ENCODE results near the gene RXRA.
A peak's percentile ranks its signal among the peaks of the same experiment; 100 is the strongest.

The RXRA gene

GRCh38 chr9:134373953-134374300 is 47.7 kb downstream of the RXRA start:
- CTCF ChIA-PET, result interaction anchor here (1.7 kb wide), 2 partner anchors 10 to 12 kb away, joined by 3 to 5 read pairs; no protein-coding TSS in a partner anchor
- Histone ChIP-seq H3K36me3 (ENCODE audit: control insufficient read depth in 4 of 4, insufficient read depth in 4 of 4, low read length in 3 of 4) (peaks cover 0 to 2% (median 0%) of the 10 kb centered on the region in 4 experiments), H3K27me3 (replicated peaks in 2 of 5; ENCODE audit: control insufficient read depth in 4 of 5, insufficient read depth in 5 of 5, low read length in 4 of 5) (no peaks in the 10 kb centered on the region), H3K4me1 (ENCODE audit: control extremely low read depth in 1 of 4, control insufficient read depth in 4 of 4, insufficient read depth in 4 of 4, low read length in 3 of 4) (peaks cover 0 to 89% (median 59%) of the 10 kb centered on the region in 4 experiments), H3K4me3 (ENCODE audit: control insufficient read depth in 1 of 7, extremely low read depth in 1 of 7, insufficient read depth in 4 of 7, low read depth in 2 of 7, low read length in 6 of 7) (no peak overlapping the region), H3K27ac (ENCODE audit: insufficient read depth in 1 of 2, low read depth in 1 of 2, low read length in 2 of 2, poor library complexity in 1 of 2, severe bottlenecking in 2 of 2) (no peak overlapping the region), H3K9me3 (ENCODE audit: control extremely low read depth in 1 of 5, control insufficient read depth in 4 of 5, insufficient read depth in 2 of 5, low read depth in 1 of 5, low read length in 4 of 5) (no peaks in the 10 kb centered on the region)
- 96% methylated on average over 17 of the region's 17 CpGs for WGBS (ENCODE audit: insufficient coverage)
- no peak for DNase-seq
- POLR2A ChIA-PET, result no interaction called here

- WGBS (ENCODE audit: insufficient coverage), result 96% methylated on average over 16 of the region's 21 CpGs
- CTCF ChIA-PET, result interaction anchor here (1.7 kb wide), 2 partner anchors 9 to 13 kb away, joined by 3 to 5 read pairs; no protein-coding TSS in a partner anchor
- Histone ChIP-seq H3K4me1 (ENCODE audit: control extremely low read depth in 1 of 4, control insufficient read depth in 4 of 4, insufficient read depth in 4 of 4, low read length in 3 of 4) (peaks cover 0 to 88% (median 61%) of the 10 kb centered on the region in 4 experiments), H3K4me3 (ENCODE audit: control insufficient read depth in 1 of 7, extremely low read depth in 1 of 7, insufficient read depth in 4 of 7, low read depth in 2 of 7, low read length in 6 of 7) (no peak overlapping the region), H3K27me3 (replicated peaks in 2 of 5; ENCODE audit: control insufficient read depth in 4 of 5, insufficient read depth in 5 of 5, low read length in 4 of 5) (no peaks in the 10 kb centered on the region), H3K27ac (ENCODE audit: insufficient read depth in 1 of 2, low read depth in 1 of 2, low read length in 2 of 2, poor library complexity in 1 of 2, severe bottlenecking in 2 of 2) (no peak overlapping the region), H3K36me3 (ENCODE audit: control insufficient read depth in 4 of 4, insufficient read depth in 4 of 4, low read length in 3 of 4) (peaks cover 0 to 2% (median 0%) of the 10 kb centered on the region in 4 experiments), H3K9me3 (ENCODE audit: control extremely low read depth in 1 of 5, control insufficient read depth in 4 of 5, insufficient read depth in 2 of 5, low read depth in 1 of 5, low read length in 4 of 5) (no peaks in the 10 kb centered on the region)
- no peak for DNase-seq
- POLR2A ChIA-PET, result no interaction called here
Observed at GRCh38 chr9:134374301-134375010, 48.2 kb downstream of the RXRA start.

GRCh38 chr9:134375011-134375390 is 48.7 kb downstream of the RXRA start:
- H3K36me3 ChIP-seq (ENCODE audit: control insufficient read depth in 4 of 4, insufficient read depth in 4 of 4, low read length in 3 of 4), result peaks cover 0 to 2% (median 0%) of the 10 kb centered on the region in 4 experiments
- H3K27ac ChIP-seq (ENCODE audit: insufficient read depth in 1 of 2, low read depth in 1 of 2, low read length in 2 of 2, poor library complexity in 1 of 2, severe bottlenecking in 2 of 2), result no peak overlapping the region
- H3K9me3 ChIP-seq (ENCODE audit: control extremely low read depth in 1 of 5, control insufficient read depth in 4 of 5, insufficient read depth in 2 of 5, low read depth in 1 of 5, low read length in 4 of 5), result no peaks in the 10 kb centered on the region
- ChIA-PET POLR2A (no interaction called here), CTCF (interaction anchor here (1.0 to 1.7 kb wide), 2 partner anchors 9 to 13 kb away, joined by 3 read pairs; no protein-coding TSS in a partner anchor)
- WGBS (ENCODE audit: insufficient coverage), result 69% methylated on average over 6 of the region's 6 CpGs
- H3K27me3 ChIP-seq (replicated peaks in 2 of 5; ENCODE audit: control insufficient read depth in 4 of 5, insufficient read depth in 5 of 5, low read length in 4 of 5), result no peaks in the 10 kb centered on the region
- DNase-seq, result no peak
- no peak overlapping the region for H3K4me3 ChIP-seq (ENCODE audit: control insufficient read depth in 1 of 7, extremely low read depth in 1 of 7, insufficient read depth in 4 of 7, low read depth in 2 of 7, low read length in 6 of 7)
- H3K4me1 ChIP-seq (ENCODE audit: control extremely low read depth in 1 of 4, control insufficient read depth in 4 of 4, insufficient read depth in 4 of 4, low read length in 3 of 4), result peaks cover 0 to 89% (median 61%) of the 10 kb centered on the region in 4 experiments

GRCh38 chr9:134375430-134376385 is 49.5 kb downstream of the RXRA start:
- H3K4me1 ChIP-seq (ENCODE audit: control extremely low read depth in 1 of 4, control insufficient read depth in 4 of 4, insufficient read depth in 4 of 4, low read length in 3 of 4), result peaks cover 0 to 89% (median 64%) of the 10 kb centered on the region in 4 experiments
- H3K9me3 ChIP-seq (ENCODE audit: control extremely low read depth in 1 of 5, control insufficient read depth in 4 of 5, insufficient read depth in 2 of 5, low read depth in 1 of 5, low read length in 4 of 5), result no peaks in the 10 kb centered on the region
- POLR2A ChIA-PET, result interaction anchor here (0.7 to 1.0 kb wide), 2 partner anchors 20 to 45 kb away, joined by 3 to 4 read pairs; no protein-coding TSS in a partner anchor
- CTCF ChIA-PET, result interaction anchor here (0.6 to 2.9 kb wide), 7 partner anchors 8 to 32 kb away, joined by 3 to 12 read pairs (median 3); no protein-coding TSS in a partner anchor
- DNase-seq, result peak in 2 of 3 donors; percentile 53 to 69
- no peak overlapping the region for H3K27ac ChIP-seq (ENCODE audit: insufficient read depth in 1 of 2, low read depth in 1 of 2, low read length in 2 of 2, poor library complexity in 1 of 2, severe bottlenecking in 2 of 2)
- no peaks in the 10 kb centered on the region for H3K27me3 ChIP-seq (replicated peaks in 2 of 5; ENCODE audit: control insufficient read depth in 4 of 5, insufficient read depth in 5 of 5, low read length in 4 of 5)
- peak overlapping the region in 2 of 7 experiments; percentile 4 to 16 for H3K4me3 ChIP-seq (ENCODE audit: control insufficient read depth in 1 of 7, extremely low read depth in 1 of 7, insufficient read depth in 4 of 7, low read depth in 2 of 7, low read length in 6 of 7)
- H3K36me3 ChIP-seq (ENCODE audit: control insufficient read depth in 4 of 4, insufficient read depth in 4 of 4, low read length in 3 of 4), result peaks cover 0 to 2% (median 0%) of the 10 kb centered on the region in 4 experiments
- 50% methylated on average over 20 of the region's 38 CpGs for whole genome bisulfite sequencing (ENCODE audit: insufficient coverage)

GRCh38 chr9:134376386-134377142 is 50.3 kb downstream of the RXRA start:
- peaks cover 0 to 89% (median 72%) of the 10 kb centered on the region in 4 experiments for H3K4me1 ChIP-seq (ENCODE audit: control extremely low read depth in 1 of 4, control insufficient read depth in 4 of 4, insufficient read depth in 4 of 4, low read length in 3 of 4)

GRCh38 chr9:134377143-134377484 is 50.9 kb downstream of the RXRA start:
- Histone ChIP-seq H3K27me3 (replicated peaks in 2 of 5; ENCODE audit: control insufficient read depth in 4 of 5, insufficient read depth in 5 of 5, low read length in 4 of 5) (no peaks in the 10 kb centered on the region), H3K4me3 (ENCODE audit: control insufficient read depth in 1 of 7, extremely low read depth in 1 of 7, insufficient read depth in 4 of 7, low read depth in 2 of 7, low read length in 6 of 7) (no peak overlapping the region), H3K27ac (ENCODE audit: insufficient read depth in 1 of 2, low read depth in 1 of 2, low read length in 2 of 2, poor library complexity in 1 of 2, severe bottlenecking in 2 of 2) (no peak overlapping the region), H3K4me1 (ENCODE audit: control extremely low read depth in 1 of 4, control insufficient read depth in 4 of 4, insufficient read depth in 4 of 4, low read length in 3 of 4) (peaks cover 0 to 89% (median 76%) of the 10 kb centered on the region in 4 experiments), H3K9me3 (ENCODE audit: control extremely low read depth in 1 of 5, control insufficient read depth in 4 of 5, insufficient read depth in 2 of 5, low read depth in 1 of 5, low read length in 4 of 5) (no peaks in the 10 kb centered on the region), H3K36me3 (ENCODE audit: control insufficient read depth in 4 of 4, insufficient read depth in 4 of 4, low read length in 3 of 4) (peaks cover 0 to 2% (median 0%) of the 10 kb centered on the region in 4 experiments)
- no peak for DNase-seq
- 81% methylated on average over 4 of the region's 8 CpGs for WGBS (ENCODE audit: insufficient coverage)
- ChIA-PET POLR2A (no interaction called here), CTCF (interaction anchor here (1.1 to 2.9 kb wide), 8 partner anchors 12 to 206 kb away, joined by 3 to 12 read pairs (median 4); no protein-coding TSS in a partner anchor)

More at GRCh38 chr9:134376386-134377142, 50.3 kb downstream of the RXRA start:
- H3K27ac ChIP-seq (ENCODE audit: insufficient read depth in 1 of 2, low read depth in 1 of 2, low read length in 2 of 2, poor library complexity in 1 of 2, severe bottlenecking in 2 of 2), result no peak overlapping the region
- DNase-seq, result no peak
- 87% methylated on average over 13 of the region's 27 CpGs for WGBS (ENCODE audit: insufficient coverage)
- peak overlapping the region in 1 of 7 experiments; percentile 16 for H3K4me3 ChIP-seq (ENCODE audit: control insufficient read depth in 1 of 7, extremely low read depth in 1 of 7, insufficient read depth in 4 of 7, low read depth in 2 of 7, low read length in 6 of 7)
- POLR2A ChIA-PET, result interaction anchor here (0.7 to 1.0 kb wide), 2 partner anchors 20 to 44 kb away, joined by 3 to 4 read pairs; no protein-coding TSS in a partner anchor
- no peaks in the 10 kb centered on the region for H3K27me3 ChIP-seq (replicated peaks in 2 of 5; ENCODE audit: control insufficient read depth in 4 of 5, insufficient read depth in 5 of 5, low read length in 4 of 5)
- H3K36me3 ChIP-seq (ENCODE audit: control insufficient read depth in 4 of 4, insufficient read depth in 4 of 4, low read length in 3 of 4), result peaks cover 0 to 2% (median 0%) of the 10 kb centered on the region in 4 experiments
- H3K9me3 ChIP-seq (ENCODE audit: control extremely low read depth in 1 of 5, control insufficient read depth in 4 of 5, insufficient read depth in 2 of 5, low read depth in 1 of 5, low read length in 4 of 5), result no peaks in the 10 kb centered on the region
- CTCF ChIA-PET, result interaction anchor here (0.6 to 2.9 kb wide), 7 partner anchors 12 to 60 kb away, joined by 3 to 12 read pairs (median 4); no protein-coding TSS in a partner anchor

Data from common myeloid progenitor, CD34-positive (primary cell).